Large intestine (tissue), 3 donors: ENCODE data around the gene ZNF516. TPM values are rescaled to one million over a fixed set of nuclear protein-coding genes. Genes with fewer than 3 reads are reported as not detected.

Source experiments
- DNase-seq, 2 donors: peaks; one replicate each; pipeline versions ENCODE4 v3.0.0 to v3.0.0-alpha.2; 2013
- H3K27ac ChIP-seq: one replicate; pipeline ENCODE4 v1.5.1; 2013; ENCODE audit warnings: low read length
- H3K27me3 ChIP-seq: 2 replicates; pipeline ENCODE4 v1.6.1; 2013; ENCODE audit warnings: low read length; ENCODE audit not compliant: control insufficient read depth, insufficient read depth
- H3K36me3 ChIP-seq: 2 replicates; pipeline ENCODE4 v1.6.1; 2013; ENCODE audit warnings: low read length; ENCODE audit not compliant: control insufficient read depth, insufficient read depth
- H3K4me1 ChIP-seq: one replicate; pipeline ENCODE4 v1.6.1; 2013; ENCODE audit warnings: low read length; ENCODE audit not compliant: control insufficient read depth, insufficient read depth
- H3K4me3 ChIP-seq: one replicate; pipeline ENCODE4 v1.5.1; 2013; ENCODE audit warnings: low read length
- H3K9me3 ChIP-seq: one replicate; pipeline ENCODE4 v1.6.1; 2013; ENCODE audit warnings: mild to moderate bottlenecking, low read depth, low read length, moderate library complexity; ENCODE audit not compliant: control insufficient read depth
- WGBS: methylation state at CpG from one replicate; pipeline ENCODE4 v1.1.5; 2013; ENCODE audit warnings: low lambda C conversion rate; ENCODE audit not compliant: insufficient coverage; 5-methylcytosine and 5-hydroxymethylcytosine counted together
- polyA plus RNA-seq: library from polyadenylated mRNA; unstranded; fragments of 120-200 nt; gene quantifications from one replicate; pipeline ENCODE4 v1.2.1, GENCODE V29; 2013

The ZNF516 gene
- polyA plus RNA-seq, 1 donor, result 18.4 TPM

DNA sequence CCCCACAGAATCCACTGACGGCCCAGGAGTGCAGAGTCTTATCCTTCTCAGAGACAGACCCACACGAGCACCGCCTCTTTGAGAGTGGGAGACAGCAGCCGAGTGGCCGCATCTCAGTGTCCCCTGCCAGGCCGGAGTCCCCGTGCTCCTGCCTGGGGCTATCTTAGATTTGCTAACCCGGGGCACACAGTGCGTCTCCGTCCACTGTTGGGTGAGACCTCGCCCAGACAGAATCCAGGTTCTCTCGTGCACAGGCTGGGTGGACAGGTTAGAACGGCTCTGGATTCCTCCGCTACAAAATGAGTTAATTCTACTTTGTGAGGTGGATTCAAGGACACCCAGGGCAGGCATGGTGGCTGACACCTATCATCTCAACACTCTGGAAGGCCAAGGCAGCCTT, 88.3 kb downstream of the ZNF516 start:
- no peak for DNase-seq
- no CpG with 5 or more reads among the region's 14 CpGs for WGBS
- H3K36me3 ChIP-seq, result peaks cover 20% of the 10 kb centered on the region

DNA sequence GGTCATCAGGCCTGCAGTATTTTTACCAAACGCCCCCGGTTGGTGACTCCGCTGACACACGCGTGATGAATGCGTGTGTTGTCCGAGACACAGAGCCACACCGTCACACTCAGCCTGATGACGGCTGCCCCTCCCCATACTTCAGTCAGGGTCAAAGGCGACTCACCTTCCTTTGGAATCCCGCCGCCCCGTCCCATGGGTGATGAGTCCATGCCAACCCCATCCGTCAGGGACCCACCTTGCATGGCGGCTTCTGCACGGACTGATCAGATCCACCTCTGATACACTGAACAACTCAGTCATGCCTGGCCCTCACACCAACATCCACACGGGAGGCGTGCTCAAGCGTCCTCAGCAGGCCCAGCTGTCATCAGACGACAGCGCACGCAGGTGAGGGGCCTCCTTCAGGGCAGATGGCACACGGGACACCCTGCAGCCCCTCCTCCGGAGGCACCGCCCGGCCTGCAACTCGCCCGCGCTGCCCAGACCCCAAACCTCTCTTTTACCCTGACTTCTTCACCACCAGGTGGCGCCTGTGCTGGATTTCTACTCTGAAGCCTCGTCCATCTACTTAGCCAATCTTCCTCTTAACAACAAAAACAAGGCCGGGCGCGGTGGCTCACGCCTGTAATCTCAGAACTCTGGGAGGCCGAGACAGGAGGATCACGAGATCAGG, 89.2 kb downstream of the ZNF516 start:
- peaks cover 2% of the 10 kb centered on the region for H3K9me3 ChIP-seq
- DNase-seq, result no peak
- no peak overlapping the region for H3K27ac ChIP-seq
- WGBS, result no CpG with 5 or more reads among the region's 37 CpGs
- H3K36me3 ChIP-seq, result peaks cover 20% of the 10 kb centered on the region
- no peak overlapping the region for H3K4me3 ChIP-seq
- H3K27me3 ChIP-seq, result no peaks in the 10 kb centered on the region
- H3K4me1 ChIP-seq, result no peaks in the 10 kb centered on the region

More for the DNA sequence above, 88.3 kb downstream of the ZNF516 start:
- H3K27me3 ChIP-seq, result no peaks in the 10 kb centered on the region
- no peaks in the 10 kb centered on the region for H3K4me1 ChIP-seq
- H3K27ac ChIP-seq, result no peak overlapping the region
- H3K9me3 ChIP-seq, result peaks cover 2% of the 10 kb centered on the region
- no peak overlapping the region for H3K4me3 ChIP-seq

DNA sequence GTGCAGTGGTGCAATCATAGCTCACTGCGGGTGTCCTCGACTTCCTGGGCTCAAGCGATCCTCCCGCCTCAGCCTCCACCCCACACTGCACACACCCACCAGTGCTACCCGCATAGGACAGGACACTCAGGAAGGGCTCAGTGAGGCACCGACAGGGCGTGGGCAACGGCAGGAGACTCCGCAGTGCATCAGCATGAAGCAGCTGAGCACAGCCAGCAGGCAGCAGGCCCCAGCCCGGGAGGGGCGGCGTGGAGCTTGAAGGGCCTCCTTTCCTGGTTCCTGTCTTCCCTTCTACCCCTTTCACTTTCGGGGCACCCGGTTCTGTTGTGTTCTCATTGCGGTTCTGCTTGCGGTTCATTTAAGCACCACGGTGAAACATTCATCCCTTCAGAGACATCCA, 89.8 kb downstream of the ZNF516 start:
- Histone ChIP-seq H3K27ac (no peak overlapping the region), H3K4me3 (no peak overlapping the region), H3K4me1 (no peaks in the 10 kb centered on the region), H3K9me3 (peaks cover 2% of the 10 kb centered on the region), H3K27me3 (no peaks in the 10 kb centered on the region), H3K36me3 (peaks cover 20% of the 10 kb centered on the region)
- no CpG with 5 or more reads among the region's 17 CpGs for WGBS
- no peak for DNase-seq

DNA sequence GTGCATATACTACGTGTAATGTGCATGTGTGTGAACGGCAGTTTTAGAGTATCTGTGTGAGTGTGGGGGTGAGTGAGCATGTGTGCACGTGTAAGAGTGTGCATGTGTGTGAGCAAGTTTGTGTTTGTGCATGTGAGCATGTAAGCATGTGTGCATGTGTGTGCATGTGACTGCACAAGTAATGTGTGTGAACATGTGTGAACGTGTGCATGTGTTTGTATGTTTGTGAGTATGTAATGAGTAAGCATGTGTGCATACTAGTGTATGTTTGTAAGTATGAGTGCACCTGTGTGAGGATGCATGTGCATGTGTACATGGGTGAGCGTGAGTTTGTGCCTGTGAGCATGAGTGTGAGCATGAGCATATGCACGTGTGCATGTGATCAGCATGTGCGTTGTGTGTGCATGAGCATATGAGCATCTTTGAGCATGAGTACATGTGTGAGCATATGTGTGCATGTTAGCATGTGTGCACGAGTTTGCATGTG, 90.7 kb downstream of the ZNF516 start:
- H3K27me3 ChIP-seq, result no peaks in the 10 kb centered on the region
- no peak overlapping the region for H3K4me3 ChIP-seq
- DNase-seq, result no peak
- H3K4me1 ChIP-seq, result no peaks in the 10 kb centered on the region
- peaks cover 2% of the 10 kb centered on the region for H3K9me3 ChIP-seq
- peaks cover 16% of the 10 kb centered on the region for H3K36me3 ChIP-seq
- no CpG with 5 or more reads among the region's 8 CpGs for WGBS
- H3K27ac ChIP-seq, result no peak overlapping the region

DNA sequence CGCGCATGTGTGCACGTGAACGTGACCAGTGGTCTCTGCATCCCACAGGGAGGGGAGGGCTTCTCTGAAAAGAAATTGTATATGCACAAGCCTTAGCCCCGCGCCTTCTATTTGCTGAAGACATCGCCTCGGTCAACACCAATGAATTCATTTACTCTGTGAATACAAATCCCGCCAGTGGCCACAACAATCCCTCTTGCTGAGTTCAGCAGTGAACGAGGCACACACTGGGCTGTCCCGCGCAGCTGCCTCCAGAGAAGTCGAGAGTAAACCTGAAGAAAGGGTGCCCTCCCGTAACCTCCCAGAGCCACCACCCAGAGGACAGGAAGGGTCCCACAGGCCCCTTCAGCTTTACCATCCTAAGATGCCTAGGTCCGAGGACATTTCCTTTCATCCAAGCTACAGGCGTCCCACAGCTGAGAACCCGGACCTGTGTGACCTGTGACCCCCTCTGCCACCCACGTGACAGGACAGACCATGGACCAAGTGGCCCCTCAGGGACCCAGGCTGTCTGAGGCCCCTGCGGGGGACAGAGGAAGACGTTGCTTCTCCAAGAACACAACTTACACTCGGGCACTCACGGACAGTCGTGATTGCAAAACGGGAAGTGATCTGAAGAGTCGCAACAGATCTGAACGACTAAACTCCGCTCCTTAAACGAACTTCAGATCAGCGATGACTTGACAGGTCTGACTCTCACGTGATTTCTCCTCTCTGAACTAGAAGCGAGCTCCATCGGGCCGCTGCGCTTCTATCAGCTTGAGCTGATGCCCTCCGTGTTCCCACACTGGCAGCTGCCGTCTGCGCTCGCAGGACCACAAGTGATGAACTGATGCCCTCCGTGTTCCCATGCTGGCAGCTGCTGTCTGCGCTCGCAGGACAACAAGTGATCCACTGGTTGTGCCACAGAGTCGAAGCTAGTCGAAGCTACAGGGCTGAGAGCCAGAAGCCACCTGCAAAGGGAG, 92.7 kb downstream of the ZNF516 start:
- Histone ChIP-seq H3K27ac (no peak overlapping the region), H3K27me3 (no peaks in the 10 kb centered on the region), H3K36me3 (peaks cover 13% of the 10 kb centered on the region), H3K4me3 (no peak overlapping the region), H3K4me1 (no peaks in the 10 kb centered on the region), H3K9me3 (peaks cover 2% of the 10 kb centered on the region)
- no peak for DNase-seq
- WGBS, result 100% methylated on average over 5 of the region's 43 CpGs

DNA sequence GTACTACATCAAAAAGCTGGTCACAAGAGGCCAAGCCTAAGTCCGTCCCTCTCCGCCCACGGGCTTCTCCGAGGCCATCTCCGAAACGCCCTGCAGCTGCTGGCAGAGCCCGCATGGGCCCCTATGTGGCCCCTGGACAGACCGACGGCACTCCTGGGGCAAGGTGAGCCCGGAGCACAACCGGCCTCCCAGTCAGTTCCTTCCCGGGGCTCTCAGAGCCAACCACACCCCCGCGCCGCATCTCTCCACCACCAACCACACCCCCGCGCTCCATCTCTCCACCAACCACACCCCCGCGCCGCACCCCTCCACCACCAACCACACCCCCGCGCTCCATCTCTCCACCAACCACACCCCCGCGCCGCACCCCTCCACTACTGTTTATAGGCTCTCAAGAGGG, 93.5 kb downstream of the ZNF516 start:
- no CpG with 5 or more reads among the region's 25 CpGs for WGBS
- DNase-seq, result no peak
- no peak overlapping the region for H3K4me3 ChIP-seq
- peaks cover 13% of the 10 kb centered on the region for H3K36me3 ChIP-seq
- peaks cover 2% of the 10 kb centered on the region for H3K9me3 ChIP-seq
- no peaks in the 10 kb centered on the region for H3K27me3 ChIP-seq
- no peak overlapping the region for H3K27ac ChIP-seq
- H3K4me1 ChIP-seq, result no peaks in the 10 kb centered on the region

DNA sequence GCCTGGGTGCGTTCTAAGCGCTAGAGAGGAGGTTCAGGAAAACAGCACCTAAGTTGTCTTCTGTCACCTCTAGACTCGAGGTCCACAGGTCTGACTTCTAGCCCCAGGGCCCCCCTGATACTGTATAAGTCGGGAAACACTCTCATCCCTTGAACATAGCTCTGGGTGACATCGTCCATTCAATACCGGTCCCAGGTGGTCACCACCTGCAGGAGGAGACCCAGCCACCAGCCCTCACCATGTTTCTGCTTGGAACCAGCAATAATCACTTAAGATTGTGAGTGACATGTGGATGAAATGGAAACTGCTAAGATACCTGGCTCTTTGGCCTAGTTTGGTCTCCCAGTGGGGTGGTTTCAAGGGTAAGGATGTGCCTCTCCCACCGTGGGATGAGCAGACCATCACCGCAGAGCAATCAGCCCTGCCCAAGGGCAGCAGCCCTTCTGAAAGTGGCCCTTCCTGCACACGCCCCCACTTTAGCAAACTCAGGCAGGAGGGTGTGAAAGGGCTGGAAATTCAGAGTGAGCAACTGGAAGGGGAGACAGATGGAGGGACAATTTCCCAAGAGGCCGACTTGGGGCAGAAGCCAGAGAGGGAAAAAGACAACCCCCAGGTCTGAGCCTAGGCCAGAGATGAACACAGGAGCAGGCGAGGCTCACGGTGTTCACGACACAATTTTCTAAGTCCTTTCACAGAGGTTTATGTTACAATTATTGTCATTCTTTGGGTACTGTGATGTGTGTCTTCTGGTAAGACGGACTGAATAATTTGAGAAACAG, 95.2 kb downstream of the ZNF516 start:
- Histone ChIP-seq H3K27me3 (no peaks in the 10 kb centered on the region), H3K4me3 (no peak overlapping the region), H3K27ac (no peak overlapping the region), H3K9me3 (no peaks in the 10 kb centered on the region), H3K36me3 (peaks cover 16% of the 10 kb centered on the region), H3K4me1 (no peaks in the 10 kb centered on the region)
- WGBS, result no CpG with 5 or more reads among the region's 14 CpGs
- DNase-seq, result no peak

DNA sequence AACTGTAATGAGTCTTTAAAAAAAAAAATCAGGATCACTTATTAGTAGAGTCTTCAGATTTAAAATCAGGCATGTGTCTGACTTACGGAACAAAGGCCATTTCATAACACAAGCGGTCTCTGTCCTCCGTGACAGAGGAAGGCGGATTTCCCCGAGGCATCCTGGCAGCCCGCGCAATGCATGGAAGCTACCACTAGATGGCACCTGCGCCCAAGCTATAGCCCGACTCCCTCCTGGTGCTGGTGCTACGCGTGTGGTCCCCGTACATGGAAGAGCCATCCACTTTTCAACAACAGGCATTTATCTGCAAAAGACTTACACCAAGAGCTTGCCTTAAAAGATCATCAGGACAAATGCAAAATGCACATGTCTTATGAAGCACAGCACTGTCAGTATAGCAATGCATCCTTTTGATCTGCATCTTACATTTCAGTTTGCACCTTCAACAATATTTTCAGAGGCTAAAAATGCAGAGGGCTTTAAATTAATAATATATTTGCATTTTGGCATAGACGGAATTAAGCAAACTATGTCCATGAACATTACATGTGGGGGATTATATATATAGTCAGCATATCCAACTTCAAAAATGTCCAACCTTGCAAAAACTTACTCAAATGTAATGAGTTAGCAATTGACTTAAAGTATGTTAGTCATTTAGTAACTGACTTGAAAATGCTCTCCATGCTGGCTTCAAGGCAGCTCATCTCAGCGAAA, 96.0 kb downstream of the ZNF516 start:
- H3K9me3 ChIP-seq, result no peaks in the 10 kb centered on the region
- H3K4me1 ChIP-seq, result no peaks in the 10 kb centered on the region
- WGBS, result no CpG with 5 or more reads among the region's 14 CpGs
- H3K36me3 ChIP-seq, result peaks cover 13% of the 10 kb centered on the region
- H3K27ac ChIP-seq, result no peak overlapping the region
- H3K27me3 ChIP-seq, result no peaks in the 10 kb centered on the region
- DNase-seq, result peak; percentile 63 to 78
- no peak overlapping the region for H3K4me3 ChIP-seq

DNA sequence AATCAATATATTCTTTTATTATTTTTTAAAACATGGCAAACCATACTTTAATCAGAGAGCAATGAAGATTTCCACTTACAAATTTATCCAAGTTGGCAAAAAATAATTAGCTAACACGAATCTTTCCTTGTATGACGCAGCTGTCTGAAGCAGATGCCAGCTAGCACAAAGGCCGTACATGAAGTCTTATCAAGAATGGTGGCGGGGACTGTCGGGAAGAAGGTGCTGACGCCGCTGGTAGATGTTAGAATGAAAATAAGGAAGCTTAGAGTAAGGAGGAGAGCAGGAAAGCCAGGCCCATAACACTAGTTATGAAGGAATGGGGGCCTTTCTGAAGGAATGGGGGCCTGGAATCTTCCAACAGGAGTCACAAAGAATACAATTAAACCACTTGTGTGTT, 96.7 kb downstream of the ZNF516 start:
- no peak for DNase-seq
- Histone ChIP-seq H3K4me3 (no peak overlapping the region), H3K27me3 (no peaks in the 10 kb centered on the region), H3K36me3 (peaks cover 13% of the 10 kb centered on the region), H3K27ac (no peak overlapping the region), H3K4me1 (no peaks in the 10 kb centered on the region), H3K9me3 (no peaks in the 10 kb centered on the region)
- no CpG with 5 or more reads among the region's 7 CpGs for WGBS
